Measurements from ENCODE around the gene SENP7. TPM values are rescaled to one million over a fixed set of nuclear protein-coding genes. Genes with fewer than 3 reads are reported as not detected.

Gene SENP7
- total RNA-seq, 1 donor, result 11.2 TPM

DNA sequence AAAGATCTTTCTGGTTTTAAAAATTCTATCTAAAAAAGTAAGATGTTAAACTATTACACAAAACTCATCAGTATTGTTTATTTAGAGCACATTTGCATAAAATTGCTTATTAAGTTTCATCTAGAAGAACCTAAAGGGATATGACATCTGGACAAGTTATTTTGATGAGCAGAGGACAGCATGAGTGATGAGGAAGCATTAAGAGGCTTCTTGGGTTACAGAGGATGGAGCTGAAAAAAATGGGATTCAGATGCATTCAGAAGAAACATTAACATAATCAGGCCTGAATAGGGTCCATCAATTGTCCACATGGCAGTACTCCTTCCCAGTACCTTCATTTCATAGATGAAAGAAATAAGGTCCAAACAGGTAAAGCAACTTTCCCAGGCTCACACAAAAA, 234.3 kb downstream of the SENP7 start:
- Histone ChIP-seq H3K4me1 (ENCODE audit: insufficient read depth, low read length) (peaks cover 6% of the 10 kb centered on the region), H3K36me3 (ENCODE audit: insufficient read depth, low read length) (no peaks in the 10 kb centered on the region), H3K79me2 (ENCODE audit: insufficient read depth, low read length) (no peaks in the 10 kb centered on the region), H3K4me2 (ENCODE audit: insufficient read depth, low read length) (no peak overlapping the region), H2AFZ (ENCODE audit: low read length) (no peak overlapping the region), H3K27ac (ENCODE audit: low read depth, low read length) (no peak overlapping the region), H3K4me3 (ENCODE audit: insufficient read depth, low read length) (no peak overlapping the region), H3K27me3 (ENCODE audit: insufficient read depth, low read length) (no peaks in the 10 kb centered on the region), H4K20me1 (ENCODE audit: insufficient read depth, low read length) (no peaks in the 10 kb centered on the region), H3K9me3 (ENCODE audit: low read depth, low read length) (no peaks in the 10 kb centered on the region)
- TF ChIP-seq, protein P1, sequence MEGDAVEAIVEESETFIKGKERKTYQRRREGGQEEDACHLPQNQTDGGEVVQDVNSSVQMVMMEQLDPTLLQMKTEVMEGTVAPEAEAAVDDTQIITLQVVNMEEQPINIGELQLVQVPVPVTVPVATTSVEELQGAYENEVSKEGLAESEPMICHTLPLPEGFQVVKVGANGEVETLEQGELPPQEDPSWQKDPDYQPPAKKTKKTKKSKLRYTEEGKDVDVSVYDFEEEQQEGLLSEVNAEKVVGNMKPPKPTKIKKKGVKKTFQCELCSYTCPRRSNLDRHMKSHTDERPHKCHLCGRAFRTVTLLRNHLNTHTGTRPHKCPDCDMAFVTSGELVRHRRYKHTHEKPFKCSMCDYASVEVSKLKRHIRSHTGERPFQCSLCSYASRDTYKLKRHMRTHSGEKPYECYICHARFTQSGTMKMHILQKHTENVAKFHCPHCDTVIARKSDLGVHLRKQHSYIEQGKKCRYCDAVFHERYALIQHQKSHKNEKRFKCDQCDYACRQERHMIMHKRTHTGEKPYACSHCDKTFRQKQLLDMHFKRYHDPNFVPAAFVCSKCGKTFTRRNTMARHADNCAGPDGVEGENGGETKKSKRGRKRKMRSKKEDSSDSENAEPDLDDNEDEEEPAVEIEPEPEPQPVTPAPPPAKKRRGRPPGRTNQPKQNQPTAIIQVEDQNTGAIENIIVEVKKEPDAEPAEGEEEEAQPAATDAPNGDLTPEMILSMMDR (IDR thresholded peaks at IDR 0.05; ENCODE audit: extremely low read depth, low read depth, low read length), result no peak
- DNase-seq (ENCODE audit: insufficient read length, low spot score, missing footprints), result no peak

Small RNA genes within 50 kb of the gene (small RNA-seq; reads per million reads assigned to genes)
- gene RF00019, result not detected

Other genes with a start within 250 kb of the SENP7 start
- gene IMPG2, start 192.6 kb downstream of the SENP7 start, total RNA-seq, result 0.29 and 0.36 TPM in 2 replicates
- gene TRMT10C, start 48.7 kb upstream of the SENP7 start, total RNA-seq, result 25.0 and 25.6 TPM in 2 replicates
- 92.6 and 93.4 TPM in 2 replicates for gene PCNP, start 61.0 kb upstream of the SENP7 start, total RNA-seq
- 22.8 and 23.3 TPM in 2 replicates for gene ZBTB11, start 163.9 kb upstream of the SENP7 start, total RNA-seq
- 1,105 and 1,475 TPM in 2 replicates for gene RPL24, start 173.5 kb upstream of the SENP7 start, total RNA-seq
- gene CEP97, start 211.4 kb upstream of the SENP7 start, total RNA-seq, result 10.6 and 10.9 TPM in 2 replicates

All from osteoblast (primary cell).